ENCODE data around the gene SGK1. TPM values are rescaled to one million over a fixed set of nuclear protein-coding genes. Genes with fewer than 3 reads are reported as not detected.

The SGK1 gene
- total RNA-seq, 1 donor from 2014 or later: 36.4 TPM

- no peak overlapping the region for H3K27ac Mint-ChIP-seq
- H3K9me3 Mint-ChIP-seq: no peaks in the 10 kb centered on the region
- H3K36me3 Mint-ChIP-seq (ENCODE audit: low read depth): no peaks in the 10 kb centered on the region
- no peak overlapping the region for H3K4me3 Mint-ChIP-seq
- intact Hi-C loops (cut with micrococcal nuclease): no loop called here
- DNase-seq: no peak
- H3K4me1 Mint-ChIP-seq: no peaks in the 10 kb centered on the region
- peaks cover 2% of the 10 kb centered on the region for H3K27me3 Mint-ChIP-seq
These were observed 156.9 kb downstream of the SGK1 start for GRCh38 chr6:134161041-134161440.

GRCh38 chr6:134152767-134153485 lies 165.0 kb downstream of the SGK1 start:
- DNase-seq: peak; percentile 47
- intact Hi-C loops (cut with micrococcal nuclease): no loop called here
- H3K4me3 Mint-ChIP-seq: no peak overlapping the region
- H3K4me1 Mint-ChIP-seq: no peaks in the 10 kb centered on the region
- no peaks in the 10 kb centered on the region for H3K9me3 Mint-ChIP-seq
- no peak overlapping the region for H3K27ac Mint-ChIP-seq
- H3K36me3 Mint-ChIP-seq (ENCODE audit: low read depth): no peaks in the 10 kb centered on the region
- H3K27me3 Mint-ChIP-seq: peaks cover 8% of the 10 kb centered on the region

- Mint-ChIP-seq H3K9me3 (no peaks in the 10 kb centered on the region), H3K4me1 (no peaks in the 10 kb centered on the region), H3K27me3 (peaks cover 13% of the 10 kb centered on the region), H3K27ac (no peak overlapping the region), H3K4me3 (no peak overlapping the region), H3K36me3 (ENCODE audit: low read depth) (no peaks in the 10 kb centered on the region)
- DNase-seq: no peak
- intact Hi-C loops (cut with micrococcal nuclease): no loop called here
These were observed 169.3 kb downstream of the SGK1 start for GRCh38 chr6:134148566-134148965.

GRCh38 chr6:134147034-134147533 lies 170.8 kb downstream of the SGK1 start:
- peaks cover 14% of the 10 kb centered on the region for H3K27me3 Mint-ChIP-seq
- H3K4me1 Mint-ChIP-seq: no peaks in the 10 kb centered on the region
- no peak overlapping the region for H3K4me3 Mint-ChIP-seq

GRCh38 chr6:134146268-134147033 lies 171.5 kb downstream of the SGK1 start:
- Mint-ChIP-seq H3K9me3 (no peaks in the 10 kb centered on the region), H3K4me3 (no peak overlapping the region), H3K27me3 (peaks cover 14% of the 10 kb centered on the region), H3K36me3 (ENCODE audit: low read depth) (no peaks in the 10 kb centered on the region), H3K4me1 (no peaks in the 10 kb centered on the region), H3K27ac (no peak overlapping the region)
- intact Hi-C loops (cut with micrococcal nuclease): no loop called here
- DNase-seq: no peak

More at GRCh38 chr6:134147034-134147533, 170.8 kb downstream of the SGK1 start:
- Mint-ChIP-seq H3K27ac (no peak overlapping the region), H3K36me3 (ENCODE audit: low read depth) (no peaks in the 10 kb centered on the region), H3K9me3 (no peaks in the 10 kb centered on the region)
- DNase-seq: no peak
- intact Hi-C loops (cut with micrococcal nuclease): no loop called here

- no peak overlapping the region for H3K4me3 Mint-ChIP-seq
- no peaks in the 10 kb centered on the region for H3K9me3 Mint-ChIP-seq
- intact Hi-C loops (cut with micrococcal nuclease): no loop called here
- H3K27me3 Mint-ChIP-seq: peaks cover 12% of the 10 kb centered on the region
- H3K36me3 Mint-ChIP-seq (ENCODE audit: low read depth): no peaks in the 10 kb centered on the region
- no peak overlapping the region for H3K27ac Mint-ChIP-seq
- no peaks in the 10 kb centered on the region for H3K4me1 Mint-ChIP-seq
- no peak for DNase-seq
These were observed 172.1 kb downstream of the SGK1 start for GRCh38 chr6:134145786-134146185.

GRCh38 chr6:134138226-134138975 lies 179.5 kb downstream of the SGK1 start:
- no peak overlapping the region for H3K27ac Mint-ChIP-seq
- peaks cover 5% of the 10 kb centered on the region for H3K27me3 Mint-ChIP-seq

GRCh38 chr6:134134654-134135053 lies 183.3 kb downstream of the SGK1 start:
- intact Hi-C loops (cut with micrococcal nuclease): no loop called here
- Mint-ChIP-seq H3K27me3 (peaks cover 2% of the 10 kb centered on the region), H3K4me1 (no peaks in the 10 kb centered on the region), H3K27ac (no peak overlapping the region), H3K9me3 (peaks cover 10% of the 10 kb centered on the region), H3K36me3 (ENCODE audit: low read depth) (no peaks in the 10 kb centered on the region), H3K4me3 (no peak overlapping the region)
- DNase-seq: no peak

More at GRCh38 chr6:134138226-134138975, 179.5 kb downstream of the SGK1 start:
- intact Hi-C loops (cut with micrococcal nuclease): no loop called here
- no peak for DNase-seq
- Mint-ChIP-seq H3K36me3 (ENCODE audit: low read depth) (no peaks in the 10 kb centered on the region), H3K9me3 (no peaks in the 10 kb centered on the region), H3K4me3 (no peak overlapping the region), H3K4me1 (peaks cover 2% of the 10 kb centered on the region)

GRCh38 chr6:134132494-134133141 lies 185.3 kb downstream of the SGK1 start:
- Mint-ChIP-seq H3K9me3 (peaks cover 10% of the 10 kb centered on the region), H3K36me3 (ENCODE audit: low read depth) (no peaks in the 10 kb centered on the region), H3K27ac (no peak overlapping the region), H3K27me3 (peaks cover 4% of the 10 kb centered on the region), H3K4me1 (no peaks in the 10 kb centered on the region), H3K4me3 (no peak overlapping the region)
- DNase-seq: no peak
- intact Hi-C loops (cut with micrococcal nuclease): no loop called here

GRCh38 chr6:134131530-134132139 lies 186.3 kb downstream of the SGK1 start:
- Mint-ChIP-seq H3K4me1 (no peaks in the 10 kb centered on the region), H3K36me3 (ENCODE audit: low read depth) (no peaks in the 10 kb centered on the region), H3K9me3 (peaks cover 10% of the 10 kb centered on the region), H3K27ac (no peak overlapping the region), H3K4me3 (no peak overlapping the region), H3K27me3 (peaks cover 4% of the 10 kb centered on the region)
- intact Hi-C loops (cut with micrococcal nuclease): no loop called here
- no peak for DNase-seq

GRCh38 chr6:134128146-134128545 lies 189.8 kb downstream of the SGK1 start:
- Mint-ChIP-seq H3K27ac (no peak overlapping the region), H3K4me1 (no peaks in the 10 kb centered on the region), H3K9me3 (peaks cover 10% of the 10 kb centered on the region), H3K36me3 (ENCODE audit: low read depth) (no peaks in the 10 kb centered on the region), H3K27me3 (peaks cover 9% of the 10 kb centered on the region), H3K4me3 (no peak overlapping the region)
- intact Hi-C loops (cut with micrococcal nuclease): no loop called here
- no peak for DNase-seq

- peak overlapping the region; percentile 53 for H3K27ac Mint-ChIP-seq
- H3K4me1 Mint-ChIP-seq: no peaks in the 10 kb centered on the region
- no peaks in the 10 kb centered on the region for H3K9me3 Mint-ChIP-seq
- intact Hi-C loops (cut with micrococcal nuclease): loop anchor here (1.0 kb wide), 1 partner anchor 759 kb away; no protein-coding TSS in a partner anchor
- H3K27me3 Mint-ChIP-seq: peaks cover 9% of the 10 kb centered on the region
- peak; percentile 72 for DNase-seq
- H3K4me3 Mint-ChIP-seq: no peak overlapping the region
- no peaks in the 10 kb centered on the region for H3K36me3 Mint-ChIP-seq (ENCODE audit: low read depth)
These were observed 194.2 kb downstream of the SGK1 start for GRCh38 chr6:134123666-134124208.

- Mint-ChIP-seq H3K9me3 (no peaks in the 10 kb centered on the region), H3K27ac (no peak overlapping the region), H3K4me1 (peaks cover 2% of the 10 kb centered on the region), H3K36me3 (ENCODE audit: low read depth) (no peaks in the 10 kb centered on the region), H3K27me3 (peaks cover 8% of the 10 kb centered on the region), H3K4me3 (no peak overlapping the region)
- no peak for DNase-seq
- intact Hi-C loops (cut with micrococcal nuclease): loop anchor here (1.0 kb wide), 1 partner anchor 760 kb away; no protein-coding TSS in a partner anchor
These were observed 195.1 kb downstream of the SGK1 start for GRCh38 chr6:134122775-134123174.

All from activated CD4-positive, alpha-beta T cell treated with anti-CD3 and anti-CD28 coated beads, Interleukin-2, amount 10 ng/mL, durations not matched to agents 24 days and 14 days (primary cell).